RPMI7951 (cell line): ENCODE data around the gene QSOX1. TPM values are rescaled to one million over a fixed set of nuclear protein-coding genes. Genes with fewer than 3 reads are reported as not detected.
"Not testable (repeated sequence)": the region's sequence is repeated elsewhere in the genome, so short reads cannot be mapped to it uniquely, and the experiment has no call there.

Source experiments
- DNase-seq: peaks from one replicate; pipeline ENCODE4 v3.0.0-alpha.2; 2012; ENCODE audit warnings: low read depth
- total RNA-seq: library from RNA; depleted of rRNA; stranded (reverse); fragments of >200 nt; shearing (Covaris generic); gene quantifications from 2 replicates; pipeline ENCODE4 v1.2.3, GENCODE V29; 2014; rRNA removed

The QSOX1 gene, protein sequence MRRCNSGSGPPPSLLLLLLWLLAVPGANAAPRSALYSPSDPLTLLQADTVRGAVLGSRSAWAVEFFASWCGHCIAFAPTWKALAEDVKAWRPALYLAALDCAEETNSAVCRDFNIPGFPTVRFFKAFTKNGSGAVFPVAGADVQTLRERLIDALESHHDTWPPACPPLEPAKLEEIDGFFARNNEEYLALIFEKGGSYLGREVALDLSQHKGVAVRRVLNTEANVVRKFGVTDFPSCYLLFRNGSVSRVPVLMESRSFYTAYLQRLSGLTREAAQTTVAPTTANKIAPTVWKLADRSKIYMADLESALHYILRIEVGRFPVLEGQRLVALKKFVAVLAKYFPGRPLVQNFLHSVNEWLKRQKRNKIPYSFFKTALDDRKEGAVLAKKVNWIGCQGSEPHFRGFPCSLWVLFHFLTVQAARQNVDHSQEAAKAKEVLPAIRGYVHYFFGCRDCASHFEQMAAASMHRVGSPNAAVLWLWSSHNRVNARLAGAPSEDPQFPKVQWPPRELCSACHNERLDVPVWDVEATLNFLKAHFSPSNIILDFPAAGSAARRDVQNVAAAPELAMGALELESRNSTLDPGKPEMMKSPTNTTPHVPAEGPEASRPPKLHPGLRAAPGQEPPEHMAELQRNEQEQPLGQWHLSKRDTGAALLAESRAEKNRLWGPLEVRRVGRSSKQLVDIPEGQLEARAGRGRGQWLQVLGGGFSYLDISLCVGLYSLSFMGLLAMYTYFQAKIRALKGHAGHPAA
- 53.3 and 62.4 TPM in 2 replicates for total RNA-seq

DNA sequence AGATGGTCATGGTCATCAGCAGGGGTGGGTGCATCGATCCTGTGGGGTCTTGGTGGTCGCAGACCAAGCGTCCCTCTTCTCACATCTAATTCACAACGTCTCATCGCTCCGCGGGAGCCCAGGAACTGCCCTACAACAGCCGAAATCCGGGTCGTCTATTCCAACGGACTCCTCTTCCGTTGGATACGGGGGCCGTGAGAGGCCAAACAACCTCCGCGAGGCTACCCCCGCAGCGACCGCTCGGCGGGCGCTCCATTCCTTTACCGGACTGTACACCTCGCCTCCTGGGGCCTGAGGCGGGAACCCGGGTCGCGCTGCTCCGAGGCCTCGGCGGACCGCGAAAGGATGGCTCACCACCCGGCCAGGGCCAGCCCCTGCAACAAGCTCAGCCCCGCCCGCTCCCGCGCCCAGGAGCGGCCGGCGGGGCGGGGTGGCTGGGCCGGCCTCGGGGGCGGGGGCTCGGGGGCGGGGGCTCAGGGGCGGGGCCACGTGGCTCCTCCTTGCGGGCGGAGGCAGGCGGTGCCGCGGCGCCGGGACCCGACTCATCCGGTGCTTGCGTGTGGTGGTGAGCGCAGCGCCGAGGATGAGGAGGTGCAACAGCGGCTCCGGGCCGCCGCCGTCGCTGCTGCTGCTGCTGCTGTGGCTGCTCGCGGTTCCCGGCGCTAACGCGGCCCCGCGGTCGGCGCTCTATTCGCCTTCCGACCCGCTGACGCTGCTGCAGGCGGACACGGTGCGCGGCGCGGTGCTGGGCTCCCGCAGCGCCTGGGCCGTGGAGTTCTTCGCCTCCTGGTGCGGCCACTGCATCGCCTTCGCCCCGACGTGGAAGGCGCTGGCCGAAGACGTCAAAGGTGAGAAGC lies at the start of gene QSOX1:
QSOX1 (plus strand) TSS at position 545 of the 857 bp plus-strand sequence; CDS start at position 584, 39 bp downstream.
- DNase-seq: peak; percentile 83

DNA sequence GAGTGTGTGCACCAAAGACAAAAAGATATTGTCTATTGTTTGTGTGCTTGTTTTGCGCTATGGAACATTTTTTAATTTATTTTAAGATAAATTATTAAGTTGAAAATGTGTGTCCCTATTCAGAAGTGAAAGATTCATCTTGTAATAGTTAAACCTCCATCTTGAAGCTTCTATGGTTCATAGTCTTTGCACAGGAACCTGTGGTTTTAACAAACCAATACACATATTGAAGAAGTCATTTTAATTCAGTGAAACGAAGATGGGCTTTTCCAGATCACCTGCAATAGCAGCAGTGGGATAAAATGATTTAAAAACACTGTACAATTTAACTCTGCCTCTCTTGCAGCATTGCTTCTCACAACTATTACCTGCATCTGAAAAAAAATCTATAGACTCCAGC lies 42.6 kb upstream of the QSOX1 start:
- DNase-seq: no peak

DNA sequence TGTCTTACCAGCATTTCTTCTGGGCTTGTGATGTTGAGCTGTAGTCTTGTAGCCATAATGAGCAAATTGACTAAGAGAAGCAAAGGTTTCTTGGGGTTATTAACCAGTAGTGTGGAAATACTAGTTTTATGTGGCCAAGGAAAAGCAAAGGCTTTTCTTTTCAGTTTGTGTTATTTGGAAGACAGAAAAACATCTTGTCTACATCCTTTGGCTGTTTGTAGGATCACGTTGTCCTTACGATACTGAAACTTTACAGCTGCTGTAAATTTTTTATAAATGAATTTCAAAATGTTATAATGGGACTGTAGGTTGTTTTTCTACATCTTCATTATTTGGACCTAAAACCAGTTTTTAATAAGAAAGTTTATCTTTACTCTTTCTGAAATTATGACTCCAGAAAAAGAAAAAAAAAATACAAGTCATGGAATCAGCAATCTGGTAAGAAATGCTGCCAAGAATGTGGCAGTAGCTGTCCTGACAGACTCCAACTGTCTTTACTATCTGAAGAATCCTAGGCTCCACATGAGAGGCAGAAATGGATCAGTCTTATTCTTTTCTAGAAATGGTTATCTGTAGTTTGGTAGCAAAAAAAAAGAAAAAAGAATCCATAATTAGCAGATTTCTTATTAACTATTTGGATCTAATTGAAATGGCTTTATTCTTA lies 41.6 kb upstream of the QSOX1 start:
- DNase-seq: no peak

DNA sequence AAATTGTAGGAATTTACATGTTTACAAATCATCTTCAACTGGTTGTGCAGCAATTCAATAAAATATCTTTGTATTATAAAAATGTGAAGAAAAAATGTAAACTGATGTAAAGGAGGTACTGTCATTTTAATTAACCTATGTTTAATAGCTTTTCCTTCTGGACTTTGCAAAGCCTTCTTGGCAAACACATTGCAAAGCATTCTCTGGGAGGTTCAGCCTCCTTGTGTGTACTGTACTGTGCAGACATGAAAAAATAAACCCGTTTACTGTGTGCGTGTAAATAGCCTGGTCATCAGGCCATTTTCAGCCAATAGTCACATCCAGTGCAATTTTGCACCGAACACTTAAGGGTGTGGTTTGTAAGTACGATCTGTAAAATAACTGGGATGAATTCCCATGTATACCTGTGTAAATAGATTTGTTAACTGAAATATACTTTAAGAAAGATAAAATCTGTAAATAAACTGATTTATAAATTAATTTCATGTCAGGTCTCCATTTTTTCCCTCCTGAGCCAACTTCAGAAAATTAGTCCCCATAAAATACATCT lies 40.2 kb upstream of the QSOX1 start:
- DNase-seq: no peak

DNA sequence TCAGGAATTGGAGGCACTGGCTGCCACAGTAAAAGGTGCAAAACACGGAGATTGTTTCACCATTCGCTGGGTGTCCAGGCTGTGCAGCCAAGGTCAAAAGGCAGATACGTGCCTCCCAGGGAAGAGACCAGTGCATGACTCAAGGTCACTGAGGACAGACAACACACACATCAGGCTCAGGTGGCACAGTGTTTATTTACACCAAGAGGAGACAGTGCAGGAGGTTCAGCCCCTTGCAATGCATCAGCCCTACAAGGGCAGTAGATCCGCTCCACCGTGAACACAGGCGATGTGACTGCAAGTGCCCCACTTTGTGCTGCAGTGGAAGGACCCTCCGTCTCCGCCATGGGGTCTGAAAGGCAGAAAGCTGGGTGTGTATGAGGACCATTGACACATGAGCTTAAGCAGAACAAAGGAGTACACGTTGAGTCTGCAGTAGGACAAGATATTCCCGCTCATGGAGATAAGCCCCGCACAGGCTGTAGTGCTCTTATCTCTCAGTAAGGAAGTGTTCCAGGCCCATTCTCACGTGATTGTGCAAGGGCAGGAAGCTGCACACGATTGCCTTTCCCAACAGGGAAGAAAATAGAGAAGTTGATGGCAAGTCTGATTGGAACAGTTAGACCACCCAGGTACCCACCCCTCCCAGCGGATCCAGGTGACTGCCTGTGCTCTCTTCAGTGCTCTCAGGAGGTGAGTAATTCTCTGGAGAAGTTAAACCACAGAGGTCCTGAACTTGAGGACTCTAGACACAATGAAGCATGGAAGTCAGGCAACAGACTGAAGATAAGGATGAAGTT lies 37.5 kb upstream of the QSOX1 start:
- DNase-seq: no peak

DNA sequence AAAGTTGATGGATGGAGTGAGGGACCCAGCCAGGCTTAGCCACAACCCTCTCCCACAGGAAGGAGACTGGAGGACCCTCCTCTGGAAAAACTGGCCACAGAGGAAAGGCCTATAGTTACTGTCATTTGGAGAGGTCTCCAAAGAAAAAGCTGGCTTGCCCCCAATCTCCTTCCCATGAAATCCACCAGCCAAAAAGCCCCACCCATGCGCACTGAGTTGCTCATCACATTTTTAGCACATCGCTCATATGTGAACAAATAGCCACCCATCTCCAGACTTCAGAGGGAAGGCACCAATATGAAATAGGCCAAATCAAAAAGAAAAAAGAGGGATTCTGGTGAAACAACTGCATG lies 36.9 kb upstream of the QSOX1 start:
- DNase-seq: peak; percentile 58

DNA sequence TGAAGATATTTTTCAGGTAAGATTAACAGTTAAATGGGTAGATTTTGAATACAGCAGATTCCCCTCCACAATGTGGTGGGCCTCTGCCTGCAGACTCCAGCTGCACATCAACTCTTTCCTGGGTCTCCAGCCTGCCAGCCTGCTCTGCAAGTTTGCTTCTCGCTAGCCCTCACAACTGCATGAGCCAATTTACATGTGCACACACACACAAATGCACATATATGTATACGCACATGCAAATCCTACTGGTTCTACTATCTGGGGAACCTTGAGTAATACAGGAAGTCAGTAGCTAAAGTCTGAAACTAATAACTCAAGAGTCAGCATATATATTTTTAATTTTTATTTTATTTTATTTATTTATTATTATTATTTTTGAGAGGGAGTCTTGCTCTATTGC lies 34.8 kb upstream of the QSOX1 start:
- no peak for DNase-seq

DNA sequence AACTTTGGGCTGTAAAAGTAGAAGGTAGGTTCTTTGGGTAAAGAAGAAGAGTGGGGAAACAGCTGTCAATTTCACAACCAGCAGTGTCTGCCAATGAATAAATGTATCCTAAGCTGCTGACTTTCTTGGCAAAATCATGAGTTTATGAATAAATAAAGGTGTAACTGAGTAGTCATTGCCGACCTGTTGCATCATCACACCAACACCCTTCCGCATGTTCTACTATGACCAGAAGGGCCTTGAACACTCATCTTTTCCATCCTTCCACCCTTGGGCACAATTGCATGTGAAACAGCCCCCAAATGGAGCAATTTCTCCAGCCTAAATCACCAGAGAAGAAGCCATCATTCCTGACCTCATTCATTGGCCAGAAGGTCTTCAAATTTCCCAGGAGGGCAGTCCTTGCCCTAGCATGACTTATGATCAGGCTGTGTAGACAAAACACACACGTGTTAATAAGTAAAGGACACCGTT lies 31.2 kb upstream of the QSOX1 start:
- DNase-seq: no peak

DNA sequence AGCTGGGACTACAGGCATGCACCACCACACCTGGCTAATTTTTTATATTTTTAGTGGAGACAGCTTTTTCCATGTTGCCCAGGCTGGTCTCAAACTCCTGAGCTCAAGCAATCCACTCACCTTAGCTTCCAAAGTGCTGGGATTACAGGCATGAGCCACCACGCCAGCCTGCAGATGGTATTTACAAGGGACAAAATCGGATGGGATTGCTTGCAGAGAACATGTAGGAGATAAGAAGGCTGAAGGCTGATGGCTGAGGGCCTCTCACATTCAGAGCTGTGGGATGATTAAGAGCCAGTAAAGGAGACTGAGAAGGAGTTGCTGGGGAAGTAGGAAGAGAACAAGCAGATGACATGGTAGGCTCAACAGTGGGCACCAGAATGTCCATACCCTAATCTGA lies 24.0 kb upstream of the QSOX1 start:
- DNase-seq: no peak

DNA sequence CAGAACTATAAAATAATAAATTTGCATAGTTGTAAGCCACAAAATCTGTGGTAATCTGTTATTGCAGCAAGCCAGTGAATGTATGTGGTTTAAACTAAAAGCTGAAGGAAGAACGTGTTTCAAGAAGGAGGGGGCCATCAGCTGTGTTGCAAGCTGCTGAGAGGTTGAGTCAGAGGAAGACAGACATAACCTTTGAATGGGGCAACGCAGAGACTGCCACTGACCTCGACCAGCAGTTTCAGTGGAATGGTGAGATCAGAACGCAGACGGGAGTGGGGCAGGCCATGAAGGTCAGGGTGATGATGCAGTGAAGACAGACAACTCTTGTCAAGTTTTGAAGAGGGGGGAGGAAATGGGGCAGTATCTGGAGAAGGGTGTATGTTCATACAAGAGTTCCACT lies 23.2 kb upstream of the QSOX1 start:
- DNase-seq: peak; percentile 55

DNA sequence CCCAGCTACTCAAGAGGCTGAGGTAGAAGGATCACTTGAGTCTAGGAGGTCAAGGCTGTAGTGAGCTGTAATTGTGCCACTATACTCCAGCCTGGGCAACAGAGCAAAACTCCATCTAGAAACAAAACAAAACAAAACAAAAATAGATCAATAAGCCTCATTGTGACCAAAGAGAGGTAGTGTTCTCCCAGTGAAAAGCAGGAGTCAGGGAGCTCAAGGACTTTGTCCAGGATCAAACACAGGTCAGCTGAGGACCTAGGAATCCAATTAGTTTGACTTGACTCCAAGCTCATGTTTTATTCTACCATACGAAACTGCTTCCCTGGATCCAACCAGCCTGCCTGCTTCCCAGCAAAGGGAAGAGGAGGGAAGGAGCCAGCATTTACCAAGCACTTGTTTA lies 21.5 kb upstream of the QSOX1 start:
- DNase-seq: no peak

DNA sequence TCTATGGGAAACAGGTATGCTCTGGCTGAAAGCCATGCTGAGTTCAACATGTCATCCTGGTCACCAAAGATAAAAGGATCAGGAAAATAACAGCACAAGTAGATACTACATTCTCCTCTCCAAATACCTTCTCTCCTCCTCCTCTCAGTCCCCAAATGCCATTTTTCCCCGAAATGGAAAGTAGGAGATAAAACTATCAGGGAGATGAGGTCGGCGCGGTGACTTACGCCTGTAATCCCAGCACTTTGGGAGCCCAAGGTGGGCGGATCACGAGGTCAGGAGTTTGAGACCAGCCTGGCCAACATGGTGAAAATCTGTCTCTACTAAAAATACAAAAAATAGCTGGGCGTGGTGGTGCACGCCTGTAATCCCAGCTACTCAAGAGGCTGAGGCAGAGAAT lies 21.0 kb upstream of the QSOX1 start:
- not testable (repeated sequence) for DNase-seq

DNA sequence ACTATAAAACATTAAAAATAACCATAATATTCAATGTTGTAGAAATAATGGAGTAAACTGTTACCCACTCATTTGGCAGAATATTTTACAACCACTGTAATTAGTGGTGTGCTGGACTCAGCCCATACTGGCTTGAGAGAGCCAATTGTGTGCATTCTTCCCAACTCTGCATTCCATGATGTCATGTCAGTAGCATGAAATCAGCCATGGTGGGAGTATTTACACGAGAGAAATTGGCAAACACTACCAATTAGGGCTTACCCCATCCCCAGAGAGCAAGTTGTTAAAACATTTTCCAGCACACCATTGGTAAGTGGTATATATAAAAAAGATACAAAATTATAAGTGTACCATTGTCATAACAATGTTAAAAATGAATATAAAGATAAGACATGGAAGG lies 19.1 kb upstream of the QSOX1 start:
- no peak for DNase-seq

DNA sequence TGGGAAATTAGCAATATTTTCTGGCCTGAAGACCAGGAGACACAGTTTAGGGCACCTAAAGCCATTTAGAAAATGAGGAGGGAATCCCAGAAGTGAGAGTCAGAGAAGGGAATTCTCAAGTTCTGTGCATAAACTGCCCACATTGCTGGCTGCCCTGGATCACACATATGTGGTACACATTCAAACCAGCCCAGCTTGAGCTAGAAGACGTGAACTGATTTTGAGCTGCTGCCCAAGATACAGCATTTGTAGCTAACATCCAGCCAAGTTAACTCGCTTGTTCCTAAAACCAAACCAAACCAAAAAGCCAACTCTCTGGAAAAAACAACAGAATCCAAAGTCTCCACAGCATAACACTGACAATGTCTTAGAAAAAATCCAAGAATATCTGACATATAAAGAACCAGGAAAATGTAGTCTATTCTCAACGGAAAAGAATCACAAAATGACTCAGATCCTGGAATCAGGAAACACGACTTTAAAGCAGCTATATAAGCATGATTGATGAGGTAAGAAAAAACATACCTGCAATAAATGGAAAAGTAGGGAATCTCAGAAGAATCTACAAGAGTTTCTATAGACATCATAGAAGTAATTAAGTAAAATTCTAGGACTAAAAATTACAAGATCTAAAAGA lies 18.2 kb upstream of the QSOX1 start:
- no peak for DNase-seq

DNA sequence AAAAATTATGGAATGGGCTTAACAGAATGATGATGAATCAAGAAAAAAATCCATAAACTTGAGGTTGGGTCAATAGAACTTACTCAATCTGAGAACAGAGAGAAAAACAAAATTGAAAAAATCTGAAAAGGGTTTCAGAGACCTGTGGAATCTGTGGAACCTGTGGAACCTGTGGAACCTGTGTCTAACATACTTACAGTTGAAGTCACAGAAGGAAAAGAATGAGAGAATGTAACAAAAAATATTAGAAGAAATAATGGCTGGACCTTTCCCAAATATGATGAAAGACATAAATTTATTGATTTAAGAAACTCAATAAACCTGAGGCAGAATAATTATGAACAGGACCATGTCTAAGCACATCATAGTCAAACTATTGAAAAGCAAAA lies 17.7 kb upstream of the QSOX1 start:
- DNase-seq: no peak

DNA sequence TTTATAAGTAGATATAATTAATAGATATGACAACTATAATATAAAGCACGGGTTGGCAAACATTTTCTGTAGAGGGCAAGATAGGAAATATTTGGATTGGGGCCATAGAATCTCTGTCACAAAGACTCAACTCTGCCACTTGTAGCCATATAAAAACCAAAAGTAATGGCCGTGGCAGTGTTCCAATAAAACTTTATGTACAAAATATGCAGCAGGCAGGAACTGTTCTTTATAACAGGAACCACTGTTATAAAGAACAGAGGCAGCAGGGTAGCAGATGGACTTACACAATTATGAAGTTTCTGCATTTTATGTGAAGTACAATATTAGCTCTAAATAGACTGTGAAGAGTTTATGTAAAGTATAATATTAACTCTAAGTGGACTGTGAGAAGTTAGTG lies 16.9 kb upstream of the QSOX1 start:
- no peak for DNase-seq

DNA sequence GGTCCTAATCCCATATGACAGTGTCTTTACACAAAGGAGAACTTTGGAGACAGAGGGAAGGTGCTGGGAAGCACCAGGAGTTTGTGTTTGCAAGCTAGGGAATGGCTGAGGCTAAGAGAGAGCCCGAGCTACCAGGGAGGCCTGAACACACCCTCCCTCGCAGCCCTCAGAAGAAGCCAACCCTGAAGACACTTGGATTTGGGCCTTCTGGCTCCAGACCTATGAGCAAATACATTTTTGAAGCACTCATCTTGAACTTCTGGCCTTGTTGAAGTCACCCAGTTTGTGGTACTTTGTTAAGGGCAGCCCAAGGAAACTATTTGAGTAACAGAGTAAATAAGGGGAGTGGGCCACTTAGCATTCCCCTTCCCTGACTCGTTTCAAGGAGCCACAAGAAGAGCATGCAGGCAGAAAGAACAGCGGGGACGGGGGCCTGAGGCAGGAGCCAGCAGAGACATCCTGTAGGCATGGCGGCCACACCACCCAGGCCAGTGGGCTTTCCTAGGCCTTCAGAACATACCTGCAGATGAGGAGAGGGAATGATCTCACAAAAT lies 13.2 kb upstream of the QSOX1 start:
- no peak for DNase-seq

DNA sequence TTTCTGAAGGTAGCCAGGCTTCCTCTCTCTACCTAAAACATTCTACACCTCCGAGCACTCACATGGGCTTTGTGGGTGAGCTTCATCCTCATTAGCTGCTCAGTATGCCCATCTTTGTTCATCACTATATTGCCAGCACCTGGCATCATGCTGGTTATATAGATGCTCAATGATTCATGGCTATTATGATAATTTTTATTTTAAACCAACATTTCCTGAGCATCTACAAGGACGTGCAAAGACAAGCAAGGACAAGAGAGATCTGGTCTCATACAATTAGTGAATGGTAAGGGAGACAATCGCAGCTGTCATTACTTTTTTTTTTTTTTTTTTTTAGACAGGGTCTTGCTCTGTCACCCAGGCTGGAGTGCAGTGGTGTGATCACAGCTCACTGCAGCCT lies 11.3 kb upstream of the QSOX1 start:
- no peak for DNase-seq

DNA sequence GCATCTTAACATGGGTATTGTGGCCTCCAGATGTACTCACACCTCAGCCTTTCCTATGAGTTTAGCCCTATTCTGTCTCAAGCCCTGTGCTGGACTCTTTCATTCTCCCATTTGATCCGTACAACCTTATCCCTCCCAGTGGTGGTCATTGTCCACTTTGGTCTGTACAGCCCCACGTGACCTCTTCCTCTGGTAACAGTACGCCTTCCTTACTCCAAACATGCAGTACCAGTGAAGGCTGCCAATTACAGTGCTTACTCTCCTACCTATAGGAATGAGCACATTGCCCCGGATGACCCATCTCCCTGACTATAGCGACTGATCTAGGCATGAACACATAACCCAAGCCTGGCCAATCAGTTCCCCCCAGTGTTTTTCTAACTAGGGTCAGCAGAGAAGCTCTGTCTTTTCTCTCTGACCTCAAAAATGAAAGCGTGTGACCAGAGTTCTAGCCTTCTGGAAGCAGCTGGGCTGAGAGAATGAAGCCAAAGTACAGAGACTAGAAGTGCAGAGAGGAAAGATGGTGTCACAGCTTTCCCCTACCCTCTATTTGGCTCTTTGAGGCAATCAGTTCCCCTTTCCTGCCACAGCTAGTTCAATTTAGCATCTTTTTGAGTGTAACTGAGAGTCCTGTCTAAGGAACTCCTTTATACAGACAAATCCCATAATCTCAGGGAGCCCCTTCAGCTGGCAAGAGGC lies 9.9 kb upstream of the QSOX1 start:
- no peak for DNase-seq
